GM10266 (cell line): ENCODE data around the gene MORC3.
"Not testable (repeated sequence)": the region's sequence is repeated elsewhere in the genome, so short reads cannot be mapped to it uniquely, and the experiment has no call there.

Experiments
- DNase-seq: peaks from one replicate; pipeline ENCODE4 v3.0.0; 2012; ENCODE audit errors: extremely low spot score
- CTCF ChIP-seq: IDR thresholded peaks from 2 replicates; pipeline ENCODE4 v1.5.1; 2012; ENCODE audit warnings: mild to moderate bottlenecking, low read depth; ENCODE audit not compliant: control insufficient read depth, insufficient read depth; ENCODE audit errors: missing control alignments

The MORC3 gene, protein sequence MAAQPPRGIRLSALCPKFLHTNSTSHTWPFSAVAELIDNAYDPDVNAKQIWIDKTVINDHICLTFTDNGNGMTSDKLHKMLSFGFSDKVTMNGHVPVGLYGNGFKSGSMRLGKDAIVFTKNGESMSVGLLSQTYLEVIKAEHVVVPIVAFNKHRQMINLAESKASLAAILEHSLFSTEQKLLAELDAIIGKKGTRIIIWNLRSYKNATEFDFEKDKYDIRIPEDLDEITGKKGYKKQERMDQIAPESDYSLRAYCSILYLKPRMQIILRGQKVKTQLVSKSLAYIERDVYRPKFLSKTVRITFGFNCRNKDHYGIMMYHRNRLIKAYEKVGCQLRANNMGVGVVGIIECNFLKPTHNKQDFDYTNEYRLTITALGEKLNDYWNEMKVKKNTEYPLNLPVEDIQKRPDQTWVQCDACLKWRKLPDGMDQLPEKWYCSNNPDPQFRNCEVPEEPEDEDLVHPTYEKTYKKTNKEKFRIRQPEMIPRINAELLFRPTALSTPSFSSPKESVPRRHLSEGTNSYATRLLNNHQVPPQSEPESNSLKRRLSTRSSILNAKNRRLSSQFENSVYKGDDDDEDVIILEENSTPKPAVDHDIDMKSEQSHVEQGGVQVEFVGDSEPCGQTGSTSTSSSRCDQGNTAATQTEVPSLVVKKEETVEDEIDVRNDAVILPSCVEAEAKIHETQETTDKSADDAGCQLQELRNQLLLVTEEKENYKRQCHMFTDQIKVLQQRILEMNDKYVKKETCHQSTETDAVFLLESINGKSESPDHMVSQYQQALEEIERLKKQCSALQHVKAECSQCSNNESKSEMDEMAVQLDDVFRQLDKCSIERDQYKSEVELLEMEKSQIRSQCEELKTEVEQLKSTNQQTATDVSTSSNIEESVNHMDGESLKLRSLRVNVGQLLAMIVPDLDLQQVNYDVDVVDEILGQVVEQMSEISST

DNA sequence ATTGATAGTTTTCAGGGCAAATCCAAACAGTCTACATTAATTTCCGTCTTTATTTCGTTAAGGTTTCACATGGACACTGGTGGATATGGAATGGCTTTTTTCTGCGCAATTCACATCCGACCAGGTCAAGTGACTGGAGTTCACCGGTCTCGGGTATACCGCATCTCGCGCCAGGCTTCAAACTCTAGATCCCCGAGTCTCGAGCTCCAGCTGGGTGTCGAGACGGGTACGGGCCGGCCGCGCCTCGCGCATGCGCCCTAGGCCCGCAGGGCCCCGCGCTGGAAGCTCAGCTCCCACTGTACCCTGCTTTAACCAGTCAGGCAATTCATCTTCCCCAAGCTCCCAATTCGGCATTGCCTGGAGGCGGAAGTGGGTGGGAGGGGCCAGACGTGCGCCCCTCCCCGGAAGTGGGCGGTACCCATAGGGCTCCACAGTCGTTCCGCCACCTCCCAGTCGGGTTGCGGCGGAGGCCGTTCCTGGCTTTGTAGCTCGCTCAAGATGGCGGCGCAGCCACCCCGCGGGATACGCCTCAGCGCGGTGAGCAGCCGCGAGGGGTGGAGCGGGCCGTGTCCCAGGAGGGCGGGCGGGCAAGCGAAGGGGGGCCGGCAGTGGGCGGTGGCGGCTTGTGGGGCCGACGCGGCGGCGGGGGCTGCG is at the start of gene MORC3:
Gene MORC3 (plus strand): TSS at position 431 of the 654 bp plus-strand sequence. CDS start 68 bp downstream, at position 499.
- TF ChIP-seq CTCF, result no peak
- DNase-seq, result peak; percentile 97

DNA sequence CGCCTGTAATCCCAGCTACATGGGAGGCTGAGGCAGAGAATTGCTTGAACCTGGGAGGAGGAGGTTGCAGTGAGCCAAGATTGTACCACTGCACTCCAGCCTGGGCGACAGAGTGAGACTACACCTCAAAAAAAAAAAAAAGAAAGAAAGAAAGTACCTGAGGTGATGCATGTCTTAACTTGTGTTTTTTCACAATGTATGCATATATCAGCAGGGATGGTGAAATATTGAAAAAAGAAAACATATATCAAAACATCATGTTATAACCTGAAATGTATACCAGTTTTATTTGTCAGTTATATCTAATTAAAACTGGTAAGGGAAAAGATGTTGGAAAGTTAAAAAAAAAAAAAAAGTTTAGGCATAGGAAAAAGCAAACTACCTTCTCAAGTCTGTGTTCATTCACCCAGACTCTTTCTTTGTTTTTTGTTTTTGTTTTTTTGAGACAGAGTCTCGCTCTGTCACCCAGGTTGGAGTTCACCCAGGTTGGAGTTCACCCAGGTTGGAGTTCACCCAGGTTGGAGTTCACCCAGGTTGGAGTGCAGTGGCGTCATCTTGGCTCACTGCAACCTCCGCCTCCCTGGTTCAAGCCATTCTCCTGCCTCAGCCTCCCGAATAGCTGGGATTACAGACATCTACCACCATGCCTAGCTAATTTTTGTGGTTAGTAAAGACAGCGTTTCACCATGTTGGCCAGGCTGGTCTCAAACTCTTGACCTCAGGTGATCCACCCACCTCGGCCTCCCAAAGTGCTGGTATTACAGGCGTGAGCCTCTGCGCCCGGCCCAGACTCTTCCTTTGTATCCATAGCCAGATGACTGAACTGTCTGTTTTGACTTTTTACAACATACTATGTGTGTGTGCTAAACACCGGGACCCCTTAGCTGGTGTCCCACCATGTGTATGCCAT is 49.0 kb upstream of the MORC3 start:
- DNase-seq, result not testable (repeated sequence)

DNA sequence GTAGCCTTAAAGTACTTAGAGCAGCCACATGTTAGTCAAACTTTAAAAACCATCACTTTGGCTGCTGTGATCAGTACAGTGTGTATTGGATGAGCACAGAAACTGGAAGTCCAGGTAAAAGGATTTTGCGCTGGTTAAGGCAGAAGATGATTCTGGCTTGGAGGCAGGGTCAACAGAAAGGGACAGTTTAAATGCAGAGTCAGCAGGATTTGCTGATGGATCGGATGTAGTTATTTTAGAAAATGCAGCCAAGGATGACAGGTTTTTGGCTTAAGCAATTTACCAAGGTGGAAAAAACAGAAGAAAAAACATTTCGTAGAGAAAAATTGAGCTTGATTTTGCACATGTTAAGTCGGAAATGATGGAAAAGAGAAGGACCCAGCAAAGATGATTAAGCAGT is 45.9 kb upstream of the MORC3 start:
- no peak for DNase-seq
- no peak for TF ChIP-seq CTCF

- DNase-seq, result no peak
- TF ChIP-seq CTCF, result no peak
These were observed 37.3 kb upstream of the MORC3 start for GRCh38 chr21:36282568-36283230.

- DNase-seq, result not testable (repeated sequence)
These were observed 36.8 kb upstream of the MORC3 start for GRCh38 chr21:36283231-36283622.

DNA sequence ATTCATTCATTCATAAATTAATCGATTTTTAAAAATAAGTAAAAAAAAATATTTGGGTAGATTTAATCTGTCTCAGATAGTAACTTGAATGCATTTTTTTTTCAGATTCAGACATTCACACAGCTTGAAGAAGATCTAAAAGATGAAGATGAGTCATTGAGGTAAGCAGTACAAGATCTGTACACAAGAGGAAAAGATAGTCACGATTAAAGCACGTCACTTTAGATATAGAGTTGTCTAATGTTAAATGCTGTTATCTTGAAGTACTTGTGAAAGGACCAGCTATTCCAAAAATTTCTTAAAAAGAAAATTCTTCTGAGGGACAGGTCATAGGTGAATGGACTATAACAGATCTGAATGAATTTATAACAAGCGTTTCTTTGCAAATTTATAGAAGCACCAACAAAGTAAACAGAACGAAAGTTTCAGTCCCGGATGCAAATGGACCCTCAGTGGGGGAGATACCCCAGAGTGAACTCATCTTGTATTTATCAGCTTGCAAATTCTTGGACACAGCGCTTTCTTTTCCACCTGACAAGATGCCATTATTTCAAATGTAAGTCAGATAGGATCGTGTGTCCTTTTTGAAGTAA is 31.2 kb upstream of the MORC3 start:
- no peak for TF ChIP-seq CTCF
- DNase-seq, result no peak

DNA sequence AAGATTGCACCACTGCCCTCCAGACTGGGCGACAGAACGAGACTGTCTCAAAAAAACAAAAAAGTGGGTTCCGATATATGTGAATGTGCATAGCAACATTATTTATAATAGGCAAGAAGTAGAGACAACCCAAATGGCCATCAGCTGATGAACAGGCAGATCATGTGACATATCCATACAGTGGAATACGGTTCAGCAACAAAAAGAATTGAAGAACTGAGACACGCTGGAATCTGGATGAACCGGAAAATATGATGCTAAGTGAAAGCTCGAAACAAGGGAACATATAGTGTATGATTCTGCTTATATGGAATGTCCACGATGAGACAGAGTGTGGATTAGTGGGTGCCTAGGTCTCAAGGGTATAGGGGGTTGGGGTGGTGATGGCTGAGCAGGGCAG is 28.5 kb upstream of the MORC3 start:
- no peak for TF ChIP-seq CTCF
- no peak for DNase-seq
